Measurements from ENCODE around the gene MAP3K8.

DNA sequence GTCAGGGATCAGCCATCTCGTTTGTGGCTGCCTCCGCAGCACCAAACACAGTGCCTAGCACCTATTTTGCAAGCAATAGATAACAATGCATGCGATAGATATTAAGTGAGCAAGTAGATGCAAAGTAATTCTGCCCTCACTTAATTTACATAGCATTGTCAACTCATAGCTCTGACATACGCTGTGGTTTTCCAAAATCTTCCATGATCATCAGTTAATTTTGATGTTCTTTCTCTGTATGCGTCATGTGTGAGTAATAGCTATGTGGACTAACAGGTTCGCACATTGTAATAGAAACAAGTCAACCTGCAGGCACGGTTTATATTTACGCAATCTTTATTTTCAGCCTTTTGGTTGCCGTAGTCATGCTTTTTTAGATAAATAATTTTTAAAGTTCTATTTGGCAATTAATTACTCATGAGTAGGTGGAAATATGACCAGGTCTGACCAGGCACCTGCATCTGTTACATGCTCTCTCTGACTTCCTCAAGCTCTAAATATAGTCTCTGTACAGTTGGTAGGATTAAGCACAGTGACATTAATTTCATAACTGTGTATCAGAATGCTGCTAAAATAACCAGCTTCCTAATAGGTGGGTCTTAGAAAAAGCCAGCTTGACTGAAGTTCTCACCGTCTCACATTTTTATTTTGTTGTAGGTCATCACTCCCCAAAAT, 13.3 kb downstream of the MAP3K8 start:
- TF ChIP-seq, protein P1, sequence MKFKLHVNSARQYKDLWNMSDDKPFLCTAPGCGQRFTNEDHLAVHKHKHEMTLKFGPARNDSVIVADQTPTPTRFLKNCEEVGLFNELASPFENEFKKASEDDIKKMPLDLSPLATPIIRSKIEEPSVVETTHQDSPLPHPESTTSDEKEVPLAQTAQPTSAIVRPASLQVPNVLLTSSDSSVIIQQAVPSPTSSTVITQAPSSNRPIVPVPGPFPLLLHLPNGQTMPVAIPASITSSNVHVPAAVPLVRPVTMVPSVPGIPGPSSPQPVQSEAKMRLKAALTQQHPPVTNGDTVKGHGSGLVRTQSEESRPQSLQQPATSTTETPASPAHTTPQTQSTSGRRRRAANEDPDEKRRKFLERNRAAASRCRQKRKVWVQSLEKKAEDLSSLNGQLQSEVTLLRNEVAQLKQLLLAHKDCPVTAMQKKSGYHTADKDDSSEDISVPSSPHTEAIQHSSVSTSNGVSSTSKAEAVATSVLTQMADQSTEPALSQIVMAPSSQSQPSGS (IDR thresholded peaks at IDR 0.05; ENCODE audit: low read length), result no peak
- no peak for TF ChIP-seq JUND (IDR thresholded peaks at IDR 0.05; ENCODE audit: low read length)
- TF ChIP-seq GABPA (IDR thresholded peaks at IDR 0.05; ENCODE audit: borderline replicate concordance, insufficient read depth, low read length), result no peak
- TF ChIP-seq CHD1 (IDR thresholded peaks at IDR 0.05; ENCODE audit: low read depth, low read length), result no peak
- TF ChIP-seq, protein P2, sequence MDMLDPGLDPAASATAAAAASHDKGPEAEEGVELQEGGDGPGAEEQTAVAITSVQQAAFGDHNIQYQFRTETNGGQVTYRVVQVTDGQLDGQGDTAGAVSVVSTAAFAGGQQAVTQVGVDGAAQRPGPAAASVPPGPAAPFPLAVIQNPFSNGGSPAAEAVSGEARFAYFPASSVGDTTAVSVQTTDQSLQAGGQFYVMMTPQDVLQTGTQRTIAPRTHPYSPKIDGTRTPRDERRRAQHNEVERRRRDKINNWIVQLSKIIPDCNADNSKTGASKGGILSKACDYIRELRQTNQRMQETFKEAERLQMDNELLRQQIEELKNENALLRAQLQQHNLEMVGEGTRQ (IDR thresholded peaks at IDR 0.05; ENCODE audit: low read length), result no peak
- TF ChIP-seq CBX5 (IDR thresholded peaks at IDR 0.05; ENCODE audit: low read depth, low read length), result no peak
- no peak for TF ChIP-seq YY1 (IDR thresholded peaks at IDR 0.05; ENCODE audit: low read depth, low read length)
- TF ChIP-seq, protein P3, sequence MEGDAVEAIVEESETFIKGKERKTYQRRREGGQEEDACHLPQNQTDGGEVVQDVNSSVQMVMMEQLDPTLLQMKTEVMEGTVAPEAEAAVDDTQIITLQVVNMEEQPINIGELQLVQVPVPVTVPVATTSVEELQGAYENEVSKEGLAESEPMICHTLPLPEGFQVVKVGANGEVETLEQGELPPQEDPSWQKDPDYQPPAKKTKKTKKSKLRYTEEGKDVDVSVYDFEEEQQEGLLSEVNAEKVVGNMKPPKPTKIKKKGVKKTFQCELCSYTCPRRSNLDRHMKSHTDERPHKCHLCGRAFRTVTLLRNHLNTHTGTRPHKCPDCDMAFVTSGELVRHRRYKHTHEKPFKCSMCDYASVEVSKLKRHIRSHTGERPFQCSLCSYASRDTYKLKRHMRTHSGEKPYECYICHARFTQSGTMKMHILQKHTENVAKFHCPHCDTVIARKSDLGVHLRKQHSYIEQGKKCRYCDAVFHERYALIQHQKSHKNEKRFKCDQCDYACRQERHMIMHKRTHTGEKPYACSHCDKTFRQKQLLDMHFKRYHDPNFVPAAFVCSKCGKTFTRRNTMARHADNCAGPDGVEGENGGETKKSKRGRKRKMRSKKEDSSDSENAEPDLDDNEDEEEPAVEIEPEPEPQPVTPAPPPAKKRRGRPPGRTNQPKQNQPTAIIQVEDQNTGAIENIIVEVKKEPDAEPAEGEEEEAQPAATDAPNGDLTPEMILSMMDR (IDR thresholded peaks at IDR 0.05; ENCODE audit: control extremely low read depth in 1 of 3, insufficient read depth in 1 of 3, low read depth in 1 of 3, low read length in 3 of 3), result no peak
- TF ChIP-seq POLR2A (IDR thresholded peaks at IDR 0.05; ENCODE audit: control extremely low read depth in 1 of 2, low read depth in 2 of 2, low read length in 2 of 2), result no peak
- TF ChIP-seq TCF12 (IDR thresholded peaks at IDR 0.05; ENCODE audit: low read depth, low read length), result no peak
- no peak for TF ChIP-seq EP300 (IDR thresholded peaks at IDR 0.05; ENCODE audit: borderline replicate concordance in 1 of 2, low read depth in 2 of 2, low read length in 2 of 2)

All from H1 (cell line).